HL-60 (cell line): ENCODE results near the gene REPS2.

Experiments used
- DNase-seq, 2 experiments: peaks; one replicate each; pipeline ENCODE4 v3.0.0-alpha.2; 2010 to 2020; ENCODE audit warnings: low read depth in 1 of 2, low spot score in 1 of 2
- H3K27ac ChIP-seq: fragments of 250-450 bp; sonication (Bioruptor Pico); replicated peaks from 2 replicates; pipeline ENCODE4 v1.5.1; 2020; ENCODE audit warnings: mild to moderate bottlenecking, moderate library complexity
- H3K27me3 ChIP-seq: fragments of 250-450 bp; sonication (Bioruptor Pico); 2 replicates; pipeline ENCODE4 v1.5.1; 2021; ENCODE audit warnings: mild to moderate bottlenecking, moderate library complexity; ENCODE audit not compliant: insufficient read depth, poor library complexity, severe bottlenecking
- H3K4me3 ChIP-seq: replicated peaks from 2 replicates; pipeline ENCODE4 v1.5.1; 2011; ENCODE audit warnings: mild to moderate bottlenecking, control low read depth, low read length; ENCODE audit not compliant: insufficient read depth
- CTCF ChIP-seq: IDR thresholded peaks from one replicate; pipeline ENCODE4 v1.5.1; 2011; ENCODE audit warnings: low read length, control low read depth, inconsistent platforms; ENCODE audit not compliant: insufficient read depth
- GABPA ChIP-seq: IDR thresholded peaks from 2 replicates; pipeline ENCODE4 v1.6.1; 2012; ENCODE audit warnings: low read depth
- POLR2AphosphoS5 ChIP-seq: IDR thresholded peaks from 2 replicates; pipeline ENCODE4 v1.6.1; 2012; ENCODE audit warnings: low read depth
- REST ChIP-seq: IDR thresholded peaks from 2 replicates; pipeline ENCODE4 v1.6.1; 2012; ENCODE audit warnings: low read depth; ENCODE audit not compliant: insufficient replicate concordance
- SPI1 ChIP-seq: IDR thresholded peaks from 2 replicates; pipeline ENCODE4 v1.6.1; 2012; ENCODE audit warnings: low read depth, mild to moderate bottlenecking, borderline replicate concordance

The REPS2 gene

DNA sequence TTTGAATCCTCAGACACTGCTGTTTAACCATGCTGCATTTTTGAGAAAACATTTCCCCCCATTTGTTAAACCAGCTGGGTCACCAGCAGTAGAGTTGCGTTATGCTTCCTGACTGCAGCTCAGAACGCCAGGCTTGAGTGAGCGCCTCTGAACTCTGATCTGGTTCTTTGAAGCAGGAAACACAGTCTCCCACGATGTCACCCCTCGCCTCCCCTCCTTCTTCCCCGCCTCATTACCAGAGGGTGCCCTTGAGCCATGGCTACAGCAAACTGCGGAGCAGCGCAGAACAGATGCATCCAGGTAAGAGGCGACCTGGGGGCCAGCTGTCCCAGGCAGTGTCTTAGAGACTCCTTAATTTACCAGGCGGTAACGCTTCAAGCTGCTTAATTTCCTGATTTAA is 78.4 kb downstream of the REPS2 start:
- no peak overlapping the region for H3K4me3 ChIP-seq
- TF ChIP-seq GABPA (no peak), POLR2AphosphoS5 (no peak), REST (no peak), SPI1 (no peak), CTCF (no peak)
- H3K27ac ChIP-seq = no peak overlapping the region
- peak in 1 of 2 experiments; percentile 10 for DNase-seq
- no peaks in the 10 kb centered on the region for H3K27me3 ChIP-seq

DNA sequence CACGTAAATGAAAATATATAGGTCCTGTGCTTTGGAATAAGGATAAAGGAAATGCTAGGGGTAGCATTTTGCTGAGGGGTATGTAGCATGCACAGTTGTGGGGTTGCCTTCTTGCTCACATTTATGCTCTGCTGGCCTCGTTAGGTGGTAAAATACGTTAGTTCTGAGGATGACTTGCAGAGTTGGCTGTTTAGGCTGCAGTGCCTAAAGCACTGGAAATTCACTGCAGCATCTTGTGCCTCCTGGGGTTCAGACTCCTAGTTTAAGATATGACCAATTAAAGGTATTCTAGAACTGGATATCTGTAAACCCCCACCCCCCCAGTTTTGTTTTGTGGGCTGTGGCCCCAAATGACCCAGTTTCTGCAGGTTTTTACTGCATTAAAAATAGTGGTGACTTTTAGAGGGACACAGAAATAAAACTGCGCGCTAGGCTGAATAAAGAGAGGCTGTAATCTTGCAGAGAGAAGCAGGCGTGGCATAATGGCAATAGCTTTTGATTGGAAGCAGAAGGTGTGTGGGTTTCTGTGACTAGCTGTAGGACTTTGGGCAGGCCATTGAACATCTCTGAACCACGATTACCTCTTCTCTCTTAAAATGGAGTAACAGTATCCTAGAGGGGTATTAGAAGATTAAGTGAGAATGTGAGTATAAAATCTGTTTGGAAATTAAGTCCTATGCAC is 79.3 kb downstream of the REPS2 start:
- Histone ChIP-seq H3K27me3 (no peaks in the 10 kb centered on the region), H3K27ac (no peak overlapping the region), H3K4me3 (no peak overlapping the region)
- DNase-seq = no peak
- no peak for TF ChIP-seq CTCF
- no peak for TF ChIP-seq SPI1
- TF ChIP-seq POLR2AphosphoS5 = no peak
- no peak for TF ChIP-seq GABPA
- TF ChIP-seq REST = no peak

GRCh38 chrX:17027931-17028330 is 81.5 kb downstream of the REPS2 start:
- TF ChIP-seq POLR2AphosphoS5 (no peak), GABPA (no peak), REST (no peak)
- H3K4me3 ChIP-seq = no peak overlapping the region
- H3K27ac ChIP-seq = no peak overlapping the region
- H3K27me3 ChIP-seq = no peaks in the 10 kb centered on the region
- no peak for DNase-seq
